Mesothelial cell of epicardium (in vitro differentiated cells): ENCODE results near the gene SMIM14. TPM values are rescaled to one million over a fixed set of nuclear protein-coding genes. Genes with fewer than 3 reads are reported as not detected.
"Not testable (repeated sequence)": the region's sequence is repeated elsewhere in the genome, so short reads cannot be mapped to it uniquely, and the experiment has no call there.

Source experiments
- DNase-seq, 2 experiments: peaks; one replicate each; pipeline ENCODE4 v3.0.0; 2021; ENCODE audit warnings: low spot score in 2 of 2; ENCODE audit not compliant: unreplicated experiment in 2 of 2
- H3K27ac Mint-ChIP-seq: 2 replicates; pipeline ENCODE4 v1.8.0; 2021; ENCODE audit warnings: mixed read lengths
- H3K27me3 Mint-ChIP-seq: 2 replicates; pipeline ENCODE4 v1.8.0; 2021; ENCODE audit warnings: low read depth, mixed read lengths
- H3K36me3 Mint-ChIP-seq: 2 replicates; pipeline ENCODE4 v1.8.0; 2021; ENCODE audit warnings: mixed read lengths
- H3K4me1 Mint-ChIP-seq: 2 replicates; pipeline ENCODE4 v1.8.0; 2021; ENCODE audit warnings: mixed read lengths
- H3K4me3 Mint-ChIP-seq: 2 replicates; pipeline ENCODE4 v1.8.0; 2021; ENCODE audit warnings: mild to moderate bottlenecking, moderate library complexity, mixed read lengths
- H3K9me3 Mint-ChIP-seq: 2 replicates; pipeline ENCODE4 v1.8.0; 2021; ENCODE audit warnings: mixed read lengths
- CTCF ChIP-seq: fragments of 200-600 bp; sonication (generic); IDR thresholded peaks from one replicate; pipeline ENCODE4 v1.5.0; 2021; ENCODE audit warnings: antibody characterized with exemption; ENCODE audit not compliant: unreplicated experiment
- total RNA-seq: library from RNA; stranded (reverse); gene quantifications from 3 replicates; pipeline ENCODE4 v1.2.1, GENCODE V29; 2021

Gene SMIM14
- total RNA-seq, 1 donor from 2014 or later, result 15.9 TPM

- H3K4me3 Mint-ChIP-seq, result no peak overlapping the region
- H3K27me3 Mint-ChIP-seq, result no peaks in the 10 kb centered on the region
- no peaks in the 10 kb centered on the region for H3K9me3 Mint-ChIP-seq
- no peaks in the 10 kb centered on the region for H3K36me3 Mint-ChIP-seq
- TF ChIP-seq CTCF, result no peak
- no peak for DNase-seq
- H3K4me1 Mint-ChIP-seq, result peaks cover 6% of the 10 kb centered on the region
- no peak overlapping the region for H3K27ac Mint-ChIP-seq
Observed at GRCh38 chr4:39660045-39660444, 21.4 kb upstream of the SMIM14 start.

- H3K9me3 Mint-ChIP-seq, result no peaks in the 10 kb centered on the region
- no peak overlapping the region for H3K27ac Mint-ChIP-seq
- no peaks in the 10 kb centered on the region for H3K27me3 Mint-ChIP-seq
- no peak for TF ChIP-seq CTCF
- H3K36me3 Mint-ChIP-seq, result no peaks in the 10 kb centered on the region
- no peaks in the 10 kb centered on the region for H3K4me1 Mint-ChIP-seq
- no peak overlapping the region for H3K4me3 Mint-ChIP-seq
- no peak for DNase-seq
Observed at GRCh38 chr4:39658756-39659155, 20.1 kb upstream of the SMIM14 start.

GRCh38 chr4:39657465-39657864, 18.8 kb upstream of the SMIM14 start:
- DNase-seq, result no peak
- Mint-ChIP-seq H3K4me1 (no peaks in the 10 kb centered on the region), H3K27me3 (no peaks in the 10 kb centered on the region), H3K36me3 (no peaks in the 10 kb centered on the region), H3K4me3 (no peak overlapping the region), H3K9me3 (no peaks in the 10 kb centered on the region), H3K27ac (no peak overlapping the region)
- no peak for TF ChIP-seq CTCF

- H3K9me3 Mint-ChIP-seq, H3K27ac Mint-ChIP-seq, H3K36me3 Mint-ChIP-seq, DNase-seq, H3K4me3 Mint-ChIP-seq, H3K4me1 Mint-ChIP-seq, H3K27me3 Mint-ChIP-seq: not testable (repeated sequence)
Observed at GRCh38 chr4:39656638-39657037, 18.0 kb upstream of the SMIM14 start.

- no peaks in the 10 kb centered on the region for H3K27me3 Mint-ChIP-seq
- DNase-seq, result no peak
- no peaks in the 10 kb centered on the region for H3K36me3 Mint-ChIP-seq
- TF ChIP-seq CTCF, result no peak
- no peak overlapping the region for H3K27ac Mint-ChIP-seq
- no peaks in the 10 kb centered on the region for H3K9me3 Mint-ChIP-seq
- H3K4me3 Mint-ChIP-seq, result no peak overlapping the region
- H3K4me1 Mint-ChIP-seq, result no peaks in the 10 kb centered on the region
Observed at GRCh38 chr4:39655876-39656275, 17.2 kb upstream of the SMIM14 start.

- H3K9me3 Mint-ChIP-seq, result peaks cover 3% of the 10 kb centered on the region
- DNase-seq, result no peak
- H3K36me3 Mint-ChIP-seq, result peaks cover 2% of the 10 kb centered on the region
- no peaks in the 10 kb centered on the region for H3K27me3 Mint-ChIP-seq
- TF ChIP-seq CTCF, result no peak
- H3K4me3 Mint-ChIP-seq, result no peak overlapping the region
- no peaks in the 10 kb centered on the region for H3K4me1 Mint-ChIP-seq
- no peak overlapping the region for H3K27ac Mint-ChIP-seq
Observed at GRCh38 chr4:39655211-39655610, 16.5 kb upstream of the SMIM14 start.

- H3K4me1 Mint-ChIP-seq, H3K27me3 Mint-ChIP-seq, H3K36me3 Mint-ChIP-seq, DNase-seq, H3K4me3 Mint-ChIP-seq, H3K9me3 Mint-ChIP-seq, H3K27ac Mint-ChIP-seq: not testable (repeated sequence)
Observed at GRCh38 chr4:39651586-39651985, 12.9 kb upstream of the SMIM14 start.
